Measurements from ENCODE around the gene FAM167B.
A peak's percentile ranks its signal among the peaks of the same experiment; 100 is the strongest.
"Not testable (repeated sequence)": the region's sequence is repeated elsewhere in the genome, so short reads cannot be mapped to it uniquely, and the experiment has no call there.

FAM167B gene

GRCh38 chr1:32224285-32224684 is 22.7 kb upstream of the FAM167B start:
- DNase-seq, result no peak

- DNase-seq, result no peak
These were observed 18.3 kb upstream of the FAM167B start for GRCh38 chr1:32228771-32229170.

- DNase-seq, result no peak
These were observed 15.1 kb upstream of the FAM167B start for GRCh38 chr1:32231843-32232432.

GRCh38 chr1:32232558-32233304 is 14.3 kb upstream of the FAM167B start:
- DNase-seq, result no peak

- DNase-seq, result no peak
These were observed 12.2 kb upstream of the FAM167B start for GRCh38 chr1:32234792-32235191.

- DNase-seq, result no peak
These were observed 7.7 kb upstream of the FAM167B start for GRCh38 chr1:32239337-32239736.

- DNase-seq, result no peak
These were observed 7.3 kb upstream of the FAM167B start for GRCh38 chr1:32239790-32240139.

GRCh38 chr1:32240140-32240951 is 6.7 kb upstream of the FAM167B start:
- DNase-seq, result peak; percentile 80

GRCh38 chr1:32241001-32241763 is 5.8 kb upstream of the FAM167B start:
- DNase-seq, result peak; percentile 75

- no peak for DNase-seq
These were observed 4.6 kb upstream of the FAM167B start for GRCh38 chr1:32242341-32242851.

GRCh38 chr1:32247452-32247851 is 430 bp downstream of the FAM167B start:
- no peak for DNase-seq

- peak; percentile 91 for DNase-seq
These were observed 1.2 kb downstream of the FAM167B start for GRCh38 chr1:32247983-32248889.

GRCh38 chr1:32249831-32250525 is 3.0 kb downstream of the FAM167B start:
- DNase-seq, result peak; percentile 90

GRCh38 chr1:32250893-32251716 is 4.1 kb downstream of the FAM167B start, which contains the start of gene LCK:
TSS of gene LCK (plus strand) at chr1:32251265. CDS start at chr1:32274330, 23,065 bp downstream.
- DNase-seq, result peak; percentile 90

GRCh38 chr1:32255072-32256071 is 8.3 kb downstream of the FAM167B start:
- peak; percentile 63 for DNase-seq

GRCh38 chr1:32256473-32257226 is 9.6 kb downstream of the FAM167B start:
- no peak for DNase-seq

- DNase-seq, result no peak
These were observed 10.1 kb downstream of the FAM167B start for GRCh38 chr1:32257227-32257508.

GRCh38 chr1:32263236-32263593 is 16.2 kb downstream of the FAM167B start:
- not testable (repeated sequence) for DNase-seq

Measured in activated CD8-positive, alpha-beta memory T cell treated with anti-CD3 and anti-CD28 coated beads for 24 hours (primary cell).